Right atrium auricular region (tissue), 2 donors: ENCODE results near the gene RAD1. TPM values are rescaled to one million over a fixed set of nuclear protein-coding genes. Genes with fewer than 3 reads are reported as not detected.
A peak's percentile ranks its signal among the peaks of the same experiment; 100 is the strongest.

ENCODE experiments used
- DNase-seq: peaks from one replicate; pipeline ENCODE4 v3.0.0-alpha.2; 2019; ENCODE audit warnings: low spot score
- H3K27ac ChIP-seq, 2 donors: fragments of 200-600 bp; sonication (generic); 1 replicate in 1 of 2; 2 replicates in 1 of 2; pipeline ENCODE4 v1.5.1; 2016 to 2019
- H3K27me3 ChIP-seq, 2 donors: fragments of 200-600 bp; sonication (generic); one replicate each; pipeline versions ENCODE4 v1.5.1 to v1.6.0; 2017 to 2019
- H3K36me3 ChIP-seq: fragments of 200-600 bp; sonication (generic); one replicate; pipeline ENCODE4 v1.5.1; 2016
- H3K4me1 ChIP-seq, 2 donors: fragments of 200-600 bp; sonication (generic); one replicate each; pipeline versions ENCODE4 v1.5.1 to v1.6.0; 2017 to 2019
- H3K4me3 ChIP-seq, 2 donors: fragments of 200-600 bp; sonication (generic); 1 replicate in 1 of 2; 2 replicates in 1 of 2; pipeline ENCODE4 v1.5.1; 2017 to 2019; ENCODE audit warnings: mild to moderate bottlenecking in 1 of 2, moderate library complexity in 1 of 2
- H3K9me3 ChIP-seq, 2 donors: fragments of 200-600 bp; sonication (generic); one replicate each; pipeline ENCODE4 v1.5.1; 2019
- CTCF ChIP-seq, 2 donors: fragments of 200-600 bp; sonication (generic); IDR thresholded peaks; one replicate each; pipeline ENCODE4 v1.5.1; 2019; ENCODE audit warnings: antibody characterized with exemption in 2 of 2
- total RNA-seq, 2 donors: library from RNA; depleted of rRNA; stranded (reverse); fragments of >200 nt; gene quantifications; one replicate each; pipeline ENCODE4 v1.1.0, GENCODE V29; 2016

The RAD1 gene
- total RNA-seq, 2 donors from 2014 or later, result 16.6 to 20.1 TPM

- H3K9me3 ChIP-seq, result no peaks in the 10 kb centered on the region
- H3K4me1 ChIP-seq, result peaks cover 0 to 31% of the 10 kb centered on the region in 2 donors
- TF ChIP-seq CTCF (IDR thresholded peaks at IDR 0.05), result no peak
- no peak for DNase-seq
- peaks cover 33% of the 10 kb centered on the region for H3K36me3 ChIP-seq
- no peaks in the 10 kb centered on the region for H3K27me3 ChIP-seq
- H3K27ac ChIP-seq, result peak overlapping the region; percentile 81 to 88
- H3K4me3 ChIP-seq, result peak overlapping the region; percentile 90 to 95
These were observed 520 bp upstream of the RAD1 start for GRCh38 chr5:34915856-34916192.

- H3K4me1 ChIP-seq, result peaks cover 0 to 31% of the 10 kb centered on the region in 2 donors
- H3K27me3 ChIP-seq, result no peaks in the 10 kb centered on the region
- H3K9me3 ChIP-seq, result no peaks in the 10 kb centered on the region
- peak overlapping the region; percentile 81 to 88 for H3K27ac ChIP-seq
- no peak for DNase-seq
- TF ChIP-seq CTCF (IDR thresholded peaks at IDR 0.05), result no peak
- peak overlapping the region; percentile 90 to 95 for H3K4me3 ChIP-seq
- peaks cover 29% of the 10 kb centered on the region for H3K36me3 ChIP-seq
These were observed 599 bp downstream of the RAD1 start for GRCh38 chr5:34914671-34915138.

GRCh38 chr5:34913072-34913471 lies 2.2 kb downstream of the RAD1 start:
- H3K4me1 ChIP-seq, result peaks cover 0 to 31% of the 10 kb centered on the region in 2 donors
- no peak overlapping the region for H3K27ac ChIP-seq
- TF ChIP-seq CTCF (IDR thresholded peaks at IDR 0.05), result no peak
- H3K36me3 ChIP-seq, result peaks cover 25% of the 10 kb centered on the region
- no peak for DNase-seq
- H3K27me3 ChIP-seq, result no peaks in the 10 kb centered on the region
- no peak overlapping the region for H3K4me3 ChIP-seq
- no peaks in the 10 kb centered on the region for H3K9me3 ChIP-seq

- no peaks in the 10 kb centered on the region for H3K27me3 ChIP-seq
These were observed 9.7 kb downstream of the RAD1 start for GRCh38 chr5:34905564-34905963.

GRCh38 chr5:34903260-34903659 lies 12.0 kb downstream of the RAD1 start:
- H3K36me3 ChIP-seq, result peaks cover 5% of the 10 kb centered on the region
- H3K4me3 ChIP-seq, result no peak overlapping the region
- no peak overlapping the region for H3K27ac ChIP-seq
- no peak for DNase-seq
- H3K27me3 ChIP-seq, result no peaks in the 10 kb centered on the region
- no peak for TF ChIP-seq CTCF (IDR thresholded peaks at IDR 0.05)
- no peaks in the 10 kb centered on the region for H3K9me3 ChIP-seq
- H3K4me1 ChIP-seq, result no peaks in the 10 kb centered on the region

More at GRCh38 chr5:34905564-34905963, 9.7 kb downstream of the RAD1 start:
- Histone ChIP-seq H3K27ac (no peak overlapping the region), H3K36me3 (peaks cover 13% of the 10 kb centered on the region), H3K4me1 (no peaks in the 10 kb centered on the region), H3K9me3 (no peaks in the 10 kb centered on the region), H3K4me3 (no peak overlapping the region)
- peak; percentile 20 to 41 for TF ChIP-seq CTCF (IDR thresholded peaks at IDR 0.05)
- no peak for DNase-seq

- no peak for TF ChIP-seq CTCF (IDR thresholded peaks at IDR 0.05)
- no peaks in the 10 kb centered on the region for H3K4me1 ChIP-seq
- H3K4me3 ChIP-seq, result no peak overlapping the region
- H3K9me3 ChIP-seq, result no peaks in the 10 kb centered on the region
- no peak overlapping the region for H3K27ac ChIP-seq
- no peaks in the 10 kb centered on the region for H3K27me3 ChIP-seq
- DNase-seq, result no peak
- H3K36me3 ChIP-seq, result peaks cover 3% of the 10 kb centered on the region
These were observed 14.7 kb downstream of the RAD1 start for GRCh38 chr5:34900652-34901051.
